Lower lobe of right lung (tissue), 2 donors: ENCODE data around the gene ADGRV1. TPM values are rescaled to one million over a fixed set of nuclear protein-coding genes. Genes with fewer than 3 reads are reported as not detected.
"Not testable (repeated sequence)": the region's sequence is repeated elsewhere in the genome, so short reads cannot be mapped to it uniquely, and the experiment has no call there.

Source experiments
- ATAC-seq, 2 donors: fragments of 200-7000 bp; cut with Tn5 transposase; one replicate each; pipeline ENCODE4 v1.9.1; 2020 to 2022; ENCODE audit warnings: mild to moderate bottlenecking in 2 of 2, moderate library complexity in 2 of 2
- DNase-seq: peaks from one replicate; pipeline ENCODE4 v3.0.0-alpha.2; 2020
- H3K27ac ChIP-seq: fragments of 200-600 bp; one replicate; pipeline ENCODE4 v1.8.0; 2022
- H3K27me3 ChIP-seq: fragments of 200-600 bp; one replicate; pipeline ENCODE4 v1.8.0; 2022; ENCODE audit warnings: low read depth
- H3K36me3 ChIP-seq: fragments of 200-600 bp; one replicate; pipeline ENCODE4 v1.8.0; 2022; ENCODE audit warnings: mild to moderate bottlenecking
- H3K4me1 ChIP-seq: fragments of 200-600 bp; one replicate; pipeline ENCODE4 v1.8.0; 2022
- H3K4me3 ChIP-seq: fragments of 200-600 bp; one replicate; pipeline ENCODE4 v1.8.0; 2022; ENCODE audit warnings: mild to moderate bottlenecking
- H3K9me3 ChIP-seq: fragments of 200-600 bp; one replicate; pipeline ENCODE4 v1.8.0; 2022
- intact Hi-C: fragments of 100-400 bp; cut with DNase I; formaldehyde crosslinking; loops from one replicate; pipeline ENCODE4 v1.11.0; 2022
- total RNA-seq: library from RNA; stranded (reverse); fragmentation: NEBNext Ultra II Directional; extraction: Animal tissue kit (Norgen Biotek cat#: 25700); gene quantifications from one replicate; pipeline ENCODE4 v1.2.1, GENCODE V29; 2021
- TF ChIP-seq, protein P1 (sequence below): fragments of 200-600 bp; IDR thresholded peaks from one replicate; pipeline ENCODE4 v1.8.0; 2022; ENCODE audit warnings: antibody characterized with exemption, mild to moderate bottlenecking
- donor health status: DM: no; HTN: yes; CAD: no; lungs with severe emphysema.

Gene ADGRV1
- total RNA-seq, 1 donor from 2014 or later = 49.7 TPM

DNA sequence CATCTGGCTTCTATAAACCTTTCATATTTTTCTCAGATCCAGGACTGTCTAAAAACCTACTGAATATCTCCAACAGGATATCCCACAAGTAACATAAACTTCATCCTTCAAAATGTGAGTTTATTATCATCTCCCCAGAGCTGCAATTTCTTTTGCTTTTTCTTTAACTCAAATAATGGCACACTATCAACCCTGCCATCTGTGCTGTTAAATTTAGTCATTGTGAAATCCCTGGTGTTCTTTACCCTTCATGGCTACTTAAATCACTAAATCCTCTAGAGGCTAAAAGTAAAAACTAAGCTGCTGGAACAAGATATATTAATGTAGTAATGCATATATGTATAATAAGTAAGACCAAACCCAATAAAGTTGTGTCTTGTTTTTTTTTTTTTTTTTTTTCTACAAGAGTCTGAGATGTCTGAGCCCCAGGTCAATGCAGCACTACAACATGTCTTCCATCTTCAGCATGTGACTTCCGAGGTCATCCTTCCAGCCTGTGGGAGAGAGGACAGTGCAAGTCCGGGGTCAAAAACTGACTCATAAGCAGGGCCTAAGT, 362.9 kb downstream of the ADGRV1 start:
- H3K4me3 ChIP-seq = no peak overlapping the region
- H3K9me3 ChIP-seq = no peaks in the 10 kb centered on the region
- TF ChIP-seq, protein P1, sequence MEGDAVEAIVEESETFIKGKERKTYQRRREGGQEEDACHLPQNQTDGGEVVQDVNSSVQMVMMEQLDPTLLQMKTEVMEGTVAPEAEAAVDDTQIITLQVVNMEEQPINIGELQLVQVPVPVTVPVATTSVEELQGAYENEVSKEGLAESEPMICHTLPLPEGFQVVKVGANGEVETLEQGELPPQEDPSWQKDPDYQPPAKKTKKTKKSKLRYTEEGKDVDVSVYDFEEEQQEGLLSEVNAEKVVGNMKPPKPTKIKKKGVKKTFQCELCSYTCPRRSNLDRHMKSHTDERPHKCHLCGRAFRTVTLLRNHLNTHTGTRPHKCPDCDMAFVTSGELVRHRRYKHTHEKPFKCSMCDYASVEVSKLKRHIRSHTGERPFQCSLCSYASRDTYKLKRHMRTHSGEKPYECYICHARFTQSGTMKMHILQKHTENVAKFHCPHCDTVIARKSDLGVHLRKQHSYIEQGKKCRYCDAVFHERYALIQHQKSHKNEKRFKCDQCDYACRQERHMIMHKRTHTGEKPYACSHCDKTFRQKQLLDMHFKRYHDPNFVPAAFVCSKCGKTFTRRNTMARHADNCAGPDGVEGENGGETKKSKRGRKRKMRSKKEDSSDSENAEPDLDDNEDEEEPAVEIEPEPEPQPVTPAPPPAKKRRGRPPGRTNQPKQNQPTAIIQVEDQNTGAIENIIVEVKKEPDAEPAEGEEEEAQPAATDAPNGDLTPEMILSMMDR = no peak
- ATAC-seq (no peak), DNase-seq (no peak)
- H3K36me3 ChIP-seq = no peaks in the 10 kb centered on the region
- H3K4me1 ChIP-seq = no peaks in the 10 kb centered on the region
- H3K27ac ChIP-seq = no peak overlapping the region
- H3K27me3 ChIP-seq = no peaks in the 10 kb centered on the region
- intact Hi-C loops = no loop called here

DNA sequence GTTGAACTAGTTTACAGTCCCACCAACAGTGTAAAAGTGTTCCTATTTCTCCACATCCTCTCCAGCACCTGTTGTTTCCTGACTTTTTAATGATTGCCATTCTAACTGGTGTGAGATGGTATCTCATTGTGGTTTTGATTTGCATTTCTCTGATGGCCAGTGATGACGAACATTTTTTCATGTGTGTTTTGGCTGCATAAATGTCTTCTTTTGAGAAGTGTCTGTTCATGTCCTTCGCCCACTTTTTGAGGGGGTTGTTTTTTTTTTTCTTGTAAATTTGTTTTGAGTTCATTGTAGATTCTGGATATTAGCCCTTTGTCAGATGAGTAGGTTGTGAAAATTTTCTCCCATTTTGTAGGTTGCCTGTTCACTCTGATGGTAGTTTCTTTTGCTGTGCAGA, 365.6 kb downstream of the ADGRV1 start:
- H3K36me3 ChIP-seq, H3K4me1 ChIP-seq, intact Hi-C loops, DNase-seq, H3K27me3 ChIP-seq, ATAC-seq, H3K27ac ChIP-seq, H3K4me3 ChIP-seq, H3K9me3 ChIP-seq: not testable (repeated sequence)

DNA sequence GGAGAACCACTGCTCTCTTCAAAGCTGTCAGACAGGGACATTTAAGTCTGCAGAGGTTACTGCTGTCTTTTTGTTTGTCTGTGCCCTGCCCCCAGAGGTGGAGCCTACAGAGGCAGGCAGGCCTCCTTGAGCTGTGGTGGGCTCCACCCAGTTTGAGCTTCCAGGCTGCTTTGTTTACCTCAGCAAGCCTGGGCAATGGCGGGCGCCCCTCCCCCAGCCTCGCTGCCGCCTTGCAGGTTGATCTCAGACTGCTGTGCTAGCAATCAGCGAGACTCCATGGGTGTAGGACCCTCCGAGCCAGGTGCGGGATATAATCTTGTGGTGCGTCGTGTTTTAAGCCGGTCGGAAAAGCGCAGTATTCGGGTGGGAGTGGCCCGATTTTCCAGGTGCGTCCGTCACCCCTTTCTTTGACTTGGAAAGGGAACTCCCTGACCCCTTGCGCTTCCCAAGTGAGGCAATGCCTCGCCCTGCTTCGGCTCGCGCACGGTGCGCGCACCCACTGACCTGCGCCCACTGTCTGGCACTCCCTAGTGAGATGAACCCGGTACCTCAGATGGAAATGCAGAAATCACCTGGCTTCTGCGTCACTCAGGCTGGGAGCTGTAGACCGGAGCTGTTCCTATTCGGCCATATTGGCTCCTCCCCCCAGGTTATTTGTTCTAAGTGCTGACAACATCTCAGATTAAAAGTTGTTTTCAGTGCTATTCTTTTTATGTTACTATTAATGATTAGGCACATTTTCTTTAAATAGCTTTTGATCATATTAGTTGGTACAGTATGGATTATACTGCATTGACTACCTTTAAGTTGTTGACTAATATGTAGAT, 370.6 kb downstream of the ADGRV1 start:
- H3K36me3 ChIP-seq, H3K4me3 ChIP-seq, H3K4me1 ChIP-seq, DNase-seq, H3K27me3 ChIP-seq, ATAC-seq, intact Hi-C loops, H3K9me3 ChIP-seq, H3K27ac ChIP-seq: not testable (repeated sequence)

DNA sequence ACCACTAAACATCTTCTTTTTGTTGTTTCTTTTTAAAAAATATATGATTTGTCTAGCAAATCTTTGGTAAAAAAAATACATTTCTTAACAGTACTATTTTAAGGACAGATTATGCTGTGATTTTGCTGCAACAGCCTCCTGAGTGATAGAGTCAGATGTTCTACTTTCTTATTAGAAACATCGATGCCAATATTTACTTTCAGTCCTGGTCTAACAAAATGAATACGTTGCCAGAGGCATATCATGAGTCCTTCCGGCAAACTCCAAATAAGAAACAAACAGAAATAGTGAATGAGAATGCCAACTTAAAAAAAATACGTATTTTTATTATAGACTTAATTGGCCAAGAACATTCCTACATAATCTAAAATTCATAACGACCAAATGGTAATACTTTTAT, 371.5 kb downstream of the ADGRV1 start:
- Histone ChIP-seq H3K36me3 (no peaks in the 10 kb centered on the region), H3K9me3 (no peaks in the 10 kb centered on the region), H3K27ac (no peak overlapping the region), H3K4me3 (no peak overlapping the region), H3K4me1 (peaks cover 7% of the 10 kb centered on the region), H3K27me3 (no peaks in the 10 kb centered on the region)
- DNase-seq (no peak), ATAC-seq (no peak)
- TF ChIP-seq, protein P1 = no peak
- intact Hi-C loops = loop anchor here (5.0 to 10.0 kb wide), 3 partner anchors 155 to 487 kb away; partner anchors contain the start of gene ARRDC3

DNA sequence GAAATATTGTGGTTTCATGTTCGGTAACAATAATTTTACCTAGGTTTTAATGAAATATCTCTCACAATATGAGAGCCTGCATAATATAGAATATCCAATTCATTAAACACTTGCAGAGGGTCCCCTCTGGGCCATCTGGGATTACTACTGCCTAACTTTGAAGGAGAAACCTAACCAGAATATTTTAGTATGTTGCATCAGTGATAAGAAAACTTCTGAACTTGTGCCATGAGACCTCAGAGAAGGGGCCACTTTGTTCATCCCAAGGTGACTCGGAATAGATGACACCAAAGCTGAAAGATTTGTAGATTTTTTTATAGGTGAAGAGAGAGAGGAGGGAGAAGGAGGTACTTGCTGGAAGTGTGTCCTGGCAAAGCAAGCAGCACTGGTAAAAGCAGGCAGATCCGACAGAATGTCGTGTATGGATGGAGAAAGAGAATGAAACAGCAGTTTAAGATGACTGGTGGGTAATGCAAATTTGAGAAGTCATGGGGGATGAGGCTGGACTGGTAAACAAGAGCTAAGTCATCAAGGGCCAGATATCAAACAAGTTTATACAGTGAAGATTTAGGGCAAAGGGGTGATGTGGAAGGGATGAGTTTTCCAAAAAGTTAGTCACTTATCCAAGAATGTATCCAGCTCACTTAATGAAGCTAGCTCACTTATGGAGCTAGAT, 372.3 kb downstream of the ADGRV1 start:
- H3K4me3 ChIP-seq = no peak overlapping the region
- intact Hi-C loops = loop anchor here (5.0 to 10.0 kb wide), 3 partner anchors 154 to 486 kb away; partner anchors contain the start of gene ARRDC3
- TF ChIP-seq, protein P1 = no peak

DNA sequence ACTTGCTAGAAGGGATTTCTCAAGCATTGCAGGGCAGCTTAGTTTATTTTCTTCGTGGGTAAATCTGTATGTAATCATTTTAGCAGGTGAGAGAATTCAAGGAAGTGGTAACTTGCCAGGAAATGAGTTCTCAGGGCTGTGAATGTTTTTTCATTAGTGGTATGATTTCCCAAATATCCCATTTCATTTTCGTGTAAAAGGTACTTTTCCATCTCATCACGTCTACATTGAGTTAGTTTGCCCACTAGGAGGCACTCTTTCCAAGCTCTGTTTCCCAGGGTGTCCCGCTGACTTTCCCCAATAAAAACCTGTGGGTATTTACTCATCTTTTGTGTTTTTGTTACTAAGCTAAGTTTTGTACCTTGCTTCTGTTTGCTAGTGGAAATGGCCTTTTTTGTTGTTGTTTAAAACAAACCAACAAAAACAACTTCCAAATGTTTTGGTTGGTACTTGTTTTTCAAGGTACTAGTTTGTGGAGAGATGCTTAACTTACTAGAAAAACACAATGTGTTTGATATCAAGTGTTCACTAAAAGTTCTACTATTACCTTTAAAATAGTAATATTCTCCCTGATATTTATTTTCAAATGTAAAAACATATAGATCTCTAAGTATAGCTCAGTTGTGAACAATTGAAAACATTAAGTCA, 373.6 kb downstream of the ADGRV1 start:
- intact Hi-C loops = loop anchor here (5.0 to 10.0 kb wide), 3 partner anchors 153 to 485 kb away; partner anchors contain the start of gene ARRDC3
- Histone ChIP-seq H3K36me3 (no peaks in the 10 kb centered on the region), H3K4me1 (peaks cover 7% of the 10 kb centered on the region), H3K4me3 (no peak overlapping the region), H3K27me3 (no peaks in the 10 kb centered on the region), H3K9me3 (no peaks in the 10 kb centered on the region), H3K27ac (no peak overlapping the region)
- DNase-seq (no peak), ATAC-seq (peak; percentile 75 to 91)
- TF ChIP-seq, protein P1 = peak; percentile 75

More for the DNA sequence above, 372.3 kb downstream of the ADGRV1 start:
- H3K36me3 ChIP-seq = no peaks in the 10 kb centered on the region
- ATAC-seq = no peak
- no peak overlapping the region for H3K27ac ChIP-seq
- no peaks in the 10 kb centered on the region for H3K27me3 ChIP-seq
- DNase-seq = no peak
- H3K9me3 ChIP-seq = no peaks in the 10 kb centered on the region
- peaks cover 7% of the 10 kb centered on the region for H3K4me1 ChIP-seq
